SK-N-SH (cell line): Measurements from ENCODE around the gene SWAP70. TPM values are rescaled to one million over a fixed set of nuclear protein-coding genes. Genes with fewer than 3 reads are reported as not detected.
A peak's percentile ranks its signal among the peaks of the same experiment; 100 is the strongest.

Experiments
- CTCF ChIA-PET: fragments of 300-600, 350-600 bp; formaldehyde crosslinking; extraction: SDS; loops from one replicate; lab custom pipeline; 2021; lab: Yijun Ruan, JAX
- POLR2A ChIA-PET: fragments of 350-600 bp; sonication (Branson Sonifier 250); formaldehyde crosslinking; extraction: SDS; loops from one replicate; lab custom pipeline; 2020; ENCODE audit warnings: antibody characterized with exemption, inconsistent platforms; lab: Yijun Ruan, JAX
- DNase-seq: peaks from one replicate; pipeline ENCODE4 v3.0.0; 2012
- H2AFZ ChIP-seq: fragments of 200-600 bp; sonication (generic); 2 replicates; pipeline ENCODE4 v1.8.1; 2016; ENCODE audit warnings: antibody characterized with exemption, mild to moderate bottlenecking, low read depth
- H3F3A ChIP-seq: fragments of 200-600 bp; sonication (generic); replicated peaks from 2 replicates; pipeline ENCODE3; 2016; ENCODE audit warnings: antibody characterized with exemption, mild to moderate bottlenecking; ENCODE audit not compliant: insufficient read depth
- H3K27ac ChIP-seq, 2 experiments: fragments of 200-500 bp in 1 of 2; fragments of 200-600 bp in 1 of 2; sonication (Bioruptor generic) in 1 of 2; sonication (generic), shearing (Covaris generic) in 1 of 2; 2 replicates each; pipeline versions ENCODE4 v1.5.1 to v1.6.1; 2014 to 2016; ENCODE audit warnings: low read depth in 2 of 2, inconsistent platforms in 1 of 2, low read length in 1 of 2, mild to moderate bottlenecking in 1 of 2, mixed read lengths in 1 of 2
- H3K27me3 ChIP-seq: fragments of 200-600 bp; sonication (generic), shearing (Covaris generic); 2 replicates; pipeline ENCODE4 v1.6.1; 2016; ENCODE audit warnings: mixed run types; ENCODE audit not compliant: insufficient read depth
- H3K36me3 ChIP-seq, 2 experiments: fragments of 200-500 bp in 1 of 2; fragments of 200-600 bp in 1 of 2; sonication (Bioruptor generic) in 1 of 2; sonication (generic) in 1 of 2; replicated peaks in 1 of 2; 2 replicates each; pipeline versions ENCODE3 to v1.5.1; 2014 to 2016; ENCODE audit warnings: low read length in 1 of 2, mild to moderate bottlenecking in 1 of 2; ENCODE audit not compliant: insufficient read depth in 2 of 2, control insufficient read depth in 1 of 2
- H3K4me1 ChIP-seq, 2 experiments: fragments of 200-500 bp in 1 of 2; fragments of 200-600 bp in 1 of 2; sonication (Bioruptor generic) in 1 of 2; sonication (generic), shearing (Covaris generic) in 1 of 2; 2 replicates each; pipeline versions ENCODE4 v1.5.1 to v1.6.1; 2014 to 2016; ENCODE audit warnings: low read depth in 1 of 2, low read length in 1 of 2, mixed run types in 1 of 2; ENCODE audit not compliant: insufficient read depth in 2 of 2, control insufficient read depth in 1 of 2
- H3K4me2 ChIP-seq: fragments of 200-600 bp; sonication (generic), shearing (Covaris generic); 2 replicates; pipeline ENCODE4 v1.6.1; 2017; ENCODE audit warnings: mixed run types
- H3K4me3 ChIP-seq, 2 experiments: fragments of 200-500 bp in 1 of 2; fragments of 200-600 bp in 1 of 2; sonication (Bioruptor generic) in 1 of 2; sonication (generic), shearing (Covaris generic) in 1 of 2; 2 replicates each; pipeline versions ENCODE4 v1.5.1 to v1.8.1; 2014 to 2016; ENCODE audit warnings: low read depth in 2 of 2, inconsistent platforms in 1 of 2, low read length in 1 of 2, mild to moderate bottlenecking in 1 of 2, mixed read lengths in 1 of 2, moderate library complexity in 1 of 2
- H3K79me2 ChIP-seq: fragments of 200-600 bp; sonication (generic); 2 replicates; pipeline ENCODE4 v1.8.1; 2017; ENCODE audit warnings: mild to moderate bottlenecking; ENCODE audit not compliant: insufficient read depth
- H3K9ac ChIP-seq: fragments of 200-600 bp; sonication (generic); 2 replicates; pipeline ENCODE4 v1.6.1; 2017; ENCODE audit warnings: mixed run types
- H3K9me2 ChIP-seq: fragments of 200-600 bp; sonication (generic); 2 replicates; pipeline ENCODE4 v1.6.1; 2017; ENCODE audit warnings: mixed run types
- H3K9me3 ChIP-seq: fragments of 200-600 bp; sonication (generic); 2 replicates; pipeline ENCODE4 v1.6.1; 2017; ENCODE audit warnings: mixed run types, mild to moderate bottlenecking, moderate library complexity
- H4K20me1 ChIP-seq: fragments of 200-600 bp; sonication (generic); 2 replicates; pipeline ENCODE4 v1.6.1; 2017; ENCODE audit warnings: mild to moderate bottlenecking, mixed run types; ENCODE audit not compliant: insufficient read depth
- EP300 ChIP-seq, 2 experiments: IDR thresholded peaks; 2 replicates each; pipeline versions ENCODE4 v1.4.0 to v1.6.1; 2012; ENCODE audit warnings: borderline replicate concordance in 1 of 2, low read depth in 1 of 2, low read length in 1 of 2
- EZH2phosphoT487 ChIP-seq: fragments of 200-600 bp; sonication (generic); IDR thresholded peaks from 2 replicates; pipeline ENCODE4 v1.6.1; 2017; ENCODE audit warnings: low read depth, mixed run types, mild to moderate bottlenecking, antibody characterized with exemption, moderate library complexity, borderline replicate concordance
- FOSL2 ChIP-seq: IDR thresholded peaks from 2 replicates; pipeline ENCODE4 v1.4.0; 2012; ENCODE audit warnings: low read depth, mild to moderate bottlenecking, moderate library complexity, borderline replicate concordance
- FOXJ3 ChIP-seq: sonication (generic); formaldehyde crosslinking; IDR thresholded peaks from 2 replicates; pipeline ENCODE4 v1.5.1; 2020; ENCODE audit warnings: mild to moderate bottlenecking, missing genetic modification reagents
- GABPA ChIP-seq: IDR thresholded peaks from 2 replicates; pipeline ENCODE4 v1.4.0; 2012; ENCODE audit warnings: low read depth, mild to moderate bottlenecking
- MEF2A ChIP-seq: IDR thresholded peaks from 2 replicates; pipeline ENCODE4 v1.4.0; 2012; ENCODE audit warnings: low read depth, borderline replicate concordance
- MXI1 ChIP-seq: IDR thresholded peaks from 2 replicates; pipeline ENCODE4 v1.6.1; 2012; ENCODE audit warnings: mild to moderate bottlenecking, low read depth, low read length, improper control_type of control experiment
- PBX3 ChIP-seq: IDR thresholded peaks from 2 replicates; pipeline ENCODE4; 2012
- POLR2AphosphoS5 ChIP-seq: IDR thresholded peaks from 2 replicates; pipeline ENCODE4 v1.6.1; 2012; ENCODE audit warnings: low read depth, low read length
- RCOR1 ChIP-seq: fragments of 150-350 bp; IDR thresholded peaks from 2 replicates; pipeline ENCODE4 v1.6.1; 2017; ENCODE audit warnings: antibody characterized with exemption, low read length
- RFX5 ChIP-seq: IDR thresholded peaks from 2 replicates; pipeline ENCODE4 v1.6.1; 2012; ENCODE audit warnings: mild to moderate bottlenecking, improper control_type of control experiment, low read length
- SMC3 ChIP-seq: IDR thresholded peaks from 2 replicates; pipeline ENCODE4 v1.6.1; 2012; ENCODE audit warnings: low read depth, low read length, improper control_type of control experiment
- TAF1 ChIP-seq: IDR thresholded peaks from 2 replicates; pipeline ENCODE4 v1.6.1; 2012; ENCODE audit warnings: low read depth, mild to moderate bottlenecking, low read length, moderate library complexity, borderline replicate concordance
- TCF12 ChIP-seq: IDR thresholded peaks from 2 replicates; pipeline ENCODE4 v1.4.0; 2012
- TEAD4 ChIP-seq: IDR thresholded peaks from 2 replicates; pipeline ENCODE4 v1.4.0; 2012; ENCODE audit warnings: mild to moderate bottlenecking, borderline replicate concordance; ENCODE audit not compliant: insufficient read depth
- USF2 ChIP-seq: fragments of 150-350 bp; IDR thresholded peaks from 2 replicates; pipeline ENCODE4 v1.6.1; 2017; ENCODE audit warnings: antibody characterized with exemption, low read length, low read depth, borderline replicate concordance
- YY1 ChIP-seq: IDR thresholded peaks from 2 replicates; pipeline ENCODE4 v1.4.0; 2012; ENCODE audit warnings: low read depth, mild to moderate bottlenecking
- WGBS: methylation state at CpG from one replicate; pipeline ENCODE4 v1.1.6; 2017; ENCODE audit warnings: low lambda C conversion rate; 5-methylcytosine and 5-hydroxymethylcytosine counted together
- polyA plus RNA-seq, 3 experiments: library from polyadenylated mRNA; depleted of rRNA; stranded (reverse); fragments of >200 nt; gene quantifications; 2 replicates each; pipeline ENCODE4 v1.2.3, GENCODE V29; 2012
- TF ChIP-seq, protein P1 (sequence below): IDR thresholded peaks from 2 replicates; pipeline ENCODE4 v1.4.0; 2012; ENCODE audit warnings: low read depth
- TF ChIP-seq, protein P2 (sequence below): IDR thresholded peaks from 2 replicates; pipeline ENCODE4 v1.4.0; 2012; ENCODE audit warnings: low read depth, borderline replicate concordance

Gene SWAP70
- polyA plus RNA-seq, 1 of the 3 experiments (the other 2 are of a cell fraction), result 10.6 TPM

GRCh38 chr11:9787260-9787659 is 123.4 kb downstream of the SWAP70 start:
- Histone ChIP-seq H3K9ac (no peak overlapping the region), H4K20me1 (no peaks in the 10 kb centered on the region), H3K27ac (peak overlapping the region; percentile 69 to 79; a peak in 3 of 4 replicates), H3K4me1 (peaks cover 7 to 15% of the 10 kb centered on the region in 2 experiments; a peak in 2 of 4 replicates), H3F3A (peaks cover 8% of the 10 kb centered on the region), H3K9me2 (no peaks in the 10 kb centered on the region), H3K36me3 (peaks cover 30 to 36% of the 10 kb centered on the region in 2 experiments), H3K79me2 (no peaks in the 10 kb centered on the region), H3K4me2 (no peak overlapping the region), H3K4me3 (no peak overlapping the region), H3K9me3 (no peaks in the 10 kb centered on the region), H2AFZ (no peak overlapping the region), H3K27me3 (no peaks in the 10 kb centered on the region)
- CTCF ChIA-PET, result interaction anchor here (1.1 kb wide), 1 partner anchor 185 kb away, joined by 3 read pairs; no protein-coding TSS in a partner anchor
- POLR2A ChIA-PET, result no interaction called here
- TF ChIP-seq EP300 (IDR thresholded peaks at IDR 0.05; ENCODE audit: borderline replicate concordance in 1 of 2, low read depth in 1 of 2, low read length in 1 of 2) (no peak), TCF12 (no peak), MEF2A (no peak), PBX3 (no peak), USF2 (no peak), RFX5 (no peak), YY1 (no peak), FOXJ3 (no peak), SMC3 (no peak), POLR2AphosphoS5 (no peak), MXI1 (no peak), FOSL2 (no peak), RCOR1 (no peak), GABPA (no peak), TEAD4 (no peak), EZH2phosphoT487 (no peak), TAF1 (no peak)
- TF ChIP-seq, protein P1, sequence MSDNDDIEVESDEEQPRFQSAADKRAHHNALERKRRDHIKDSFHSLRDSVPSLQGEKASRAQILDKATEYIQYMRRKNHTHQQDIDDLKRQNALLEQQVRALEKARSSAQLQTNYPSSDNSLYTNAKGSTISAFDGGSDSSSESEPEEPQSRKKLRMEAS, result no peak
- TF ChIP-seq, protein P2, sequence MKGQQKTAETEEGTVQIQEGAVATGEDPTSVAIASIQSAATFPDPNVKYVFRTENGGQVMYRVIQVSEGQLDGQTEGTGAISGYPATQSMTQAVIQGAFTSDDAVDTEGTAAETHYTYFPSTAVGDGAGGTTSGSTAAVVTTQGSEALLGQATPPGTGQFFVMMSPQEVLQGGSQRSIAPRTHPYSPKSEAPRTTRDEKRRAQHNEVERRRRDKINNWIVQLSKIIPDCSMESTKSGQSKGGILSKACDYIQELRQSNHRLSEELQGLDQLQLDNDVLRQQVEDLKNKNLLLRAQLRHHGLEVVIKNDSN, result no peak
- no peak for DNase-seq
- 88% methylated on average over 5 of the region's 5 CpGs for whole genome bisulfite sequencing
